Neural cell (in vitro differentiated cells): Measurements from ENCODE around the gene BMI1.

Experiments
- CTCF ChIP-seq: fragments of 450-650 bp; IDR thresholded peaks from 2 replicates; pipeline ENCODE4 v1.5.1; 2014; ENCODE audit warnings: antibody characterized with exemption, mild to moderate bottlenecking, moderate library complexity; ENCODE audit not compliant: poor library complexity, severe bottlenecking
- EP300 ChIP-seq: fragments of 450-650 bp; conservative IDR thresholded peaks from 2 replicates; pipeline ENCODE4 v1.6.1; 2014; ENCODE audit warnings: antibody characterized with exemption, mild to moderate bottlenecking, moderate library complexity; ENCODE audit not compliant: poor library complexity, severe bottlenecking
- MXI1 ChIP-seq: fragments of 450-650 bp; conservative IDR thresholded peaks from 2 replicates; pipeline ENCODE4 v1.6.1; 2014; ENCODE audit warnings: antibody characterized with exemption, mild to moderate bottlenecking; ENCODE audit not compliant: poor library complexity, severe bottlenecking
- POLR2AphosphoS5 ChIP-seq: IDR thresholded peaks from 2 replicates; pipeline ENCODE4 v1.6.1; 2012
- RAD21 ChIP-seq: fragments of 450-650 bp; conservative IDR thresholded peaks from 2 replicates; pipeline ENCODE4 v1.6.1; 2014; ENCODE audit warnings: antibody characterized with exemption, mild to moderate bottlenecking, moderate library complexity
- TAF1 ChIP-seq: IDR thresholded peaks from 2 replicates; pipeline ENCODE4 v1.6.1; 2012; ENCODE audit warnings: low read depth

GRCh38 chr10:22271786-22272185, 49.1 kb upstream of the BMI1 start:
- TF ChIP-seq CTCF (no peak), MXI1 (no peak), TAF1 (no peak), RAD21 (no peak), EP300 (no peak), POLR2AphosphoS5 (no peak)
